ENCODE measurements around the gene SLC6A15. TPM values are rescaled to one million over a fixed set of nuclear protein-coding genes. Genes with fewer than 3 reads are reported as not detected.

SLC6A15 gene
- total RNA-seq: under 1 TPM in 1 of 2 donors, not detected in 1; 0.45 TPM

DNA sequence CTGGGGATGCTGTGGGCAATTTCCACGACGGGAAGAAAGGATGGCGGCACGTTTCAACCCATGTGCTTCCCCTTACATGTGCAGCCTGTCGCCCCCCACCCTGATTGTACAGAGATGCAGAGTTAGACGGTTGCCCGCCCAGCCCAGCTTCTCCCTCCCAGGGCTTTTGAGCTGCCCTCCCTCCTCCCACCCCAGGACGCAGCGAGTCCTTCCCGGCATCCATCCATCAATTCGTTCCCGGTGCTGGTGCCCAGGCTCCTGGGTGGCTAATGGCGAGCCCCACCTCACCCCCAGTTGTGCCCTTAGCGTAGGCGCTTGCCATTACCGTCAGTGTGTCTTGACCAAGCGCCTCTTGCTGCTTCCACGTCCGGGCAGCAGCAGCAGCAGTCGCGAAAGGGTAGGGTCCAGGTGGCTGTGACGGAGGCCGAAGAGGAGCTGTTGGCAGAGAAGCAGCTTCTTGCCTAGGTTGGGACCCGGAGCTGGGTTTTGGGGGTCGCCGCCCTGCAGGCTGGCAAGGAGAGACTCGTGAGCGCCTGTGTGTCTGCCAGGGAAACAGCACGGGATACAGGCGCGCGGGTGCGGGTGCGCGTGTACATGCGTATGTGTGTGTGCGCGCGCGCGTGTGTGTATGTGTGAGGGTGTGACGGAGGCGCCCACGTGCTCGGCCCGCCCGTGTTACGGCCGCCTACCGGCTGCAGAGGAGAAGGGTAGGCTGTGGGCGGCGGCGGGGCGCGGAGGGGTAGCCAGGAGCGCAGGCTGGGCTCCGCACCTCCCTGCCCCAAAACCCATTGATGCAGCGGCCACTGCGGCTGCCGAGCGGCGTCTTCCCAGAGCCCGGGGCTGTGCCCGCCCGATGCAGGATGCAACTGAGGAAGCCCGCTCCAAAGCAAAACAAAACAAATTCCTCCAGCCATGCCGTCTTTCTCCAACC is at the start of gene SLC6A15:
TSS of gene SLC6A15 (minus strand) at position 602 of the 931 bp plus-strand sequence. CDS start 20,679 bp downstream, outside the sequence.
- H3K9me3 ChIP-seq: no peaks in the 10 kb centered on the region
- TF ChIP-seq POLR2AphosphoS5 (IDR thresholded peaks at IDR 0.05) (no peak), POLR2A (IDR thresholded peaks at IDR 0.05) (no peak)
- TF ChIP-seq, protein P1, sequence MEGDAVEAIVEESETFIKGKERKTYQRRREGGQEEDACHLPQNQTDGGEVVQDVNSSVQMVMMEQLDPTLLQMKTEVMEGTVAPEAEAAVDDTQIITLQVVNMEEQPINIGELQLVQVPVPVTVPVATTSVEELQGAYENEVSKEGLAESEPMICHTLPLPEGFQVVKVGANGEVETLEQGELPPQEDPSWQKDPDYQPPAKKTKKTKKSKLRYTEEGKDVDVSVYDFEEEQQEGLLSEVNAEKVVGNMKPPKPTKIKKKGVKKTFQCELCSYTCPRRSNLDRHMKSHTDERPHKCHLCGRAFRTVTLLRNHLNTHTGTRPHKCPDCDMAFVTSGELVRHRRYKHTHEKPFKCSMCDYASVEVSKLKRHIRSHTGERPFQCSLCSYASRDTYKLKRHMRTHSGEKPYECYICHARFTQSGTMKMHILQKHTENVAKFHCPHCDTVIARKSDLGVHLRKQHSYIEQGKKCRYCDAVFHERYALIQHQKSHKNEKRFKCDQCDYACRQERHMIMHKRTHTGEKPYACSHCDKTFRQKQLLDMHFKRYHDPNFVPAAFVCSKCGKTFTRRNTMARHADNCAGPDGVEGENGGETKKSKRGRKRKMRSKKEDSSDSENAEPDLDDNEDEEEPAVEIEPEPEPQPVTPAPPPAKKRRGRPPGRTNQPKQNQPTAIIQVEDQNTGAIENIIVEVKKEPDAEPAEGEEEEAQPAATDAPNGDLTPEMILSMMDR (IDR thresholded peaks at IDR 0.05): peak in 1 of 4 experiments; percentile 19
- 2% methylated on average over 67 of the region's 67 CpGs for WGBS
- no peak within 1 kb of the TSS for H3K27ac ChIP-seq
- intact Hi-C loops (cut with DNase I): no loop called here
- no peak for DNase-seq (ENCODE audit: low spot score)
- H3K36me3 ChIP-seq: no peaks in the 10 kb centered on the region
- H3K27me3 ChIP-seq (replicated peaks; ENCODE audit: insufficient read depth): peaks cover 4% of the 10 kb centered on the region
- H3K4me3 ChIP-seq: peak within 1 kb of the TSS; percentile 14 to 23
- H3K4me1 ChIP-seq (replicated peaks): no peaks in the 10 kb centered on the region

GRCh38 chr12:84960918-84961317 is 48.3 kb upstream of the SLC6A15 start:
- WGBS: 81% methylated on average over 1 of the region's 1 CpG
- no peak for DNase-seq (ENCODE audit: low spot score)
- Histone ChIP-seq H3K4me1 (replicated peaks) (no peaks in the 10 kb centered on the region), H3K9me3 (no peaks in the 10 kb centered on the region), H3K4me3 (no peak overlapping the region), H3K27ac (no peak overlapping the region), H3K36me3 (no peaks in the 10 kb centered on the region), H3K27me3 (replicated peaks; ENCODE audit: insufficient read depth) (no peaks in the 10 kb centered on the region)
- TF ChIP-seq POLR2AphosphoS5 (IDR thresholded peaks at IDR 0.05) (no peak), POLR2A (IDR thresholded peaks at IDR 0.05) (no peak)
- TF ChIP-seq, protein P1 (IDR thresholded peaks at IDR 0.05): no peak
- intact Hi-C loops (cut with DNase I): no loop called here

DNA sequence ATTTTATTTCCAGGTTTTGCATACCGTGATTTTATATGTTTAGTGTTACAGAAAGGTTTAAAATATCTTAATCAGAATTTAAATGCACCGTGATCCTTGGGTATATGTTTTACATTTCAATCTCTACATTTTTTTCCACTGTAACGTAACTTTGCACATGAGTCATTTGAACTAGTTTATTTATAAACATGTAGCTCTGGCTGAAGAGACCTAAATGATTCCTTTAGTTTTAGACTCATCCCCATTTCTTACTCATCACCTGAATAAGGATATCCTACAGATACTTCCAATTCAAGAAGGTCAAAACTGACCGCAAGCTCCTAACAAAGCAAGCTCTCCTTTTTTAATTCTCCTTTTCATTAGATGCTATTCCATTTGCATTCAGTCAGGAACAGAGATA is 42.7 kb upstream of the SLC6A15 start:
- no peaks in the 10 kb centered on the region for H3K4me1 ChIP-seq (replicated peaks)
- DNase-seq (ENCODE audit: low spot score): no peak
- peaks cover 2% of the 10 kb centered on the region for H3K9me3 ChIP-seq
- intact Hi-C loops (cut with DNase I): no loop called here
- H3K27ac ChIP-seq: no peak overlapping the region
- TF ChIP-seq POLR2A (IDR thresholded peaks at IDR 0.05): no peak
- TF ChIP-seq, protein P1 (IDR thresholded peaks at IDR 0.05): no peak
- no peak for TF ChIP-seq POLR2AphosphoS5 (IDR thresholded peaks at IDR 0.05)
- no peaks in the 10 kb centered on the region for H3K36me3 ChIP-seq
- no peak overlapping the region for H3K4me3 ChIP-seq
- 76% methylated on average over 4 of the region's 4 CpGs for WGBS
- no peaks in the 10 kb centered on the region for H3K27me3 ChIP-seq (replicated peaks; ENCODE audit: insufficient read depth)

- TF ChIP-seq, protein P1 (IDR thresholded peaks at IDR 0.05): no peak
- TF ChIP-seq POLR2AphosphoS5 (IDR thresholded peaks at IDR 0.05) (no peak), POLR2A (IDR thresholded peaks at IDR 0.05) (no peak)
- intact Hi-C loops (cut with DNase I): no loop called here
- Histone ChIP-seq H3K36me3 (no peaks in the 10 kb centered on the region), H3K27me3 (replicated peaks; ENCODE audit: insufficient read depth) (no peaks in the 10 kb centered on the region), H3K4me3 (no peak overlapping the region), H3K4me1 (replicated peaks) (no peaks in the 10 kb centered on the region), H3K27ac (no peak overlapping the region), H3K9me3 (peaks cover 2% of the 10 kb centered on the region)
- no peak for DNase-seq (ENCODE audit: low spot score)
- WGBS: 58% methylated on average over 1 of the region's 1 CpG
Observed at GRCh38 chr12:84954415-84954814, 41.8 kb upstream of the SLC6A15 start.
